ENCODE data around the gene SLC6A6. TPM values are rescaled to one million over a fixed set of nuclear protein-coding genes. Genes with fewer than 3 reads are reported as not detected.

The SLC6A6 gene
- total and polyA plus RNA-seq, 10 of the 15 experiments (the other 5 are each of a cell fraction or from before 2014, with no cell fraction given) = 5.6 to 47.0 (median 20.2) TPM

- Histone ChIP-seq H2AFZ (ENCODE audit: control insufficient read depth, low read depth, low read length) (no peak overlapping the region), H3K4me2 (ENCODE audit: control insufficient read depth, insufficient read depth) (no peak overlapping the region), H3K4me3 (no peak overlapping the region), H3K27me3 (replicated peaks in 1 of 2; ENCODE audit: control insufficient read depth in 2 of 2, insufficient read depth in 2 of 2, low read length in 1 of 2) (no peaks in the 10 kb centered on the region), H3K9ac (ENCODE audit: control insufficient read depth, insufficient read depth, low read length) (no peak overlapping the region), H3K79me2 (ENCODE audit: control insufficient read depth, insufficient read depth, low read length) (no peaks in the 10 kb centered on the region), H3K4me1 (ENCODE audit: control insufficient read depth, insufficient read depth, low read length) (no peaks in the 10 kb centered on the region), H3K27ac (ENCODE audit: control insufficient read depth, insufficient read depth) (no peak overlapping the region), H4K20me1 (ENCODE audit: control insufficient read depth, insufficient read depth) (no peaks in the 10 kb centered on the region), H3K36me3 (ENCODE audit: control insufficient read depth in 2 of 2, insufficient read depth in 2 of 2, low read length in 1 of 2) (no peaks in the 10 kb centered on the region), H3K9me3 (replicated peaks; ENCODE audit: control insufficient read depth, insufficient read depth, low read length) (peaks cover 2% of the 10 kb centered on the region; the same call in 2 of the 3 replicates)
- no TSS peak for BruUV-seq (replicated peaks)
- ChIA-PET SMC1A (ENCODE audit: uncharacterized antibody, unreplicated experiment) (no interaction called here), POLR2A (no interaction called here), RAD21 (ENCODE audit: unreplicated experiment) (no interaction called here), CTCF (no interaction called here)
- intact Hi-C loops (cut with micrococcal nuclease; ENCODE audit: unreplicated experiment) = loop anchor here (10.0 kb wide), 1 partner anchor 132 kb away; no protein-coding TSS in a partner anchor
- FAIRE-seq = no peak
- in situ Hi-C loops (cut with MboI) = no loop called here
- no peak for ATAC-seq
- DNase-seq (ENCODE audit: low read depth, low spot score) = no peak
- TF ChIP-seq NR2C2 (IDR thresholded peaks at IDR 0.05; ENCODE audit: borderline replicate concordance, control insufficient read depth, insufficient read length, low read depth) (no peak), EGR1 (IDR thresholded peaks at IDR 0.05; ENCODE audit: borderline replicate concordance in 1 of 2, low read depth in 2 of 2, low read length in 2 of 2) (no peak), FOXM1 (IDR thresholded peaks at IDR 0.05; ENCODE audit: low read depth, low read length) (no peak), JUND (IDR thresholded peaks at IDR 0.05; ENCODE audit: low read depth, low read length) (no peak), SMAD5 (IDR thresholded peaks at IDR 0.05; ENCODE audit: low read depth) (no peak), CTCF (IDR thresholded peaks at IDR 0.05 in 2 of 3, conservative IDR thresholded peaks at IDR 0.05 in 1 of 3; ENCODE audit: control insufficient read depth in 2 of 3, extremely low read depth in 1 of 3, insufficient read depth in 1 of 3, low read depth in 3 of 3, low read length in 3 of 3) (no peak), SUZ12 (IDR thresholded peaks at IDR 0.05; ENCODE audit: unreplicated experiment) (no peak), MLLT1 (IDR thresholded peaks at IDR 0.05) (no peak), BRCA1 (IDR thresholded peaks at IDR 0.05; ENCODE audit: low read depth, low read length) (no peak)
- TF ChIP-seq, protein P1, sequence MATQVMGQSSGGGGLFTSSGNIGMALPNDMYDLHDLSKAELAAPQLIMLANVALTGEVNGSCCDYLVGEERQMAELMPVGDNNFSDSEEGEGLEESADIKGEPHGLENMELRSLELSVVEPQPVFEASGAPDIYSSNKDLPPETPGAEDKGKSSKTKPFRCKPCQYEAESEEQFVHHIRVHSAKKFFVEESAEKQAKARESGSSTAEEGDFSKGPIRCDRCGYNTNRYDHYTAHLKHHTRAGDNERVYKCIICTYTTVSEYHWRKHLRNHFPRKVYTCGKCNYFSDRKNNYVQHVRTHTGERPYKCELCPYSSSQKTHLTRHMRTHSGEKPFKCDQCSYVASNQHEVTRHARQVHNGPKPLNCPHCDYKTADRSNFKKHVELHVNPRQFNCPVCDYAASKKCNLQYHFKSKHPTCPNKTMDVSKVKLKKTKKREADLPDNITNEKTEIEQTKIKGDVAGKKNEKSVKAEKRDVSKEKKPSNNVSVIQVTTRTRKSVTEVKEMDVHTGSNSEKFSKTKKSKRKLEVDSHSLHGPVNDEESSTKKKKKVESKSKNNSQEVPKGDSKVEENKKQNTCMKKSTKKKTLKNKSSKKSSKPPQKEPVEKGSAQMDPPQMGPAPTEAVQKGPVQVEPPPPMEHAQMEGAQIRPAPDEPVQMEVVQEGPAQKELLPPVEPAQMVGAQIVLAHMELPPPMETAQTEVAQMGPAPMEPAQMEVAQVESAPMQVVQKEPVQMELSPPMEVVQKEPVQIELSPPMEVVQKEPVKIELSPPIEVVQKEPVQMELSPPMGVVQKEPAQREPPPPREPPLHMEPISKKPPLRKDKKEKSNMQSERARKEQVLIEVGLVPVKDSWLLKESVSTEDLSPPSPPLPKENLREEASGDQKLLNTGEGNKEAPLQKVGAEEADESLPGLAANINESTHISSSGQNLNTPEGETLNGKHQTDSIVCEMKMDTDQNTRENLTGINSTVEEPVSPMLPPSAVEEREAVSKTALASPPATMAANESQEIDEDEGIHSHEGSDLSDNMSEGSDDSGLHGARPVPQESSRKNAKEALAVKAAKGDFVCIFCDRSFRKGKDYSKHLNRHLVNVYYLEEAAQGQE (IDR thresholded peaks at IDR 0.05; ENCODE audit: low read depth, low read length) = no peak
Observed at GRCh38 chr3:14502472-14502871, 100.1 kb downstream of the SLC6A6 start.

Measured in GM12878 (cell line).